Loucy (cell line): Measurements from ENCODE around the gene PEX3.

Source experiments
- EZH2phosphoT487 ChIP-seq: fragments of 200-600 bp; IDR thresholded peaks from 2 replicates; pipeline ENCODE4 v1.6.1; 2018; ENCODE audit warnings: antibody characterized with exemption, mild to moderate bottlenecking, moderate library complexity, borderline replicate concordance
- TF ChIP-seq, protein P1 (sequence below): fragments of 200-600 bp; sonication (generic); conservative IDR thresholded peaks from 2 replicates; pipeline ENCODE4 v1.5.1; 2014; ENCODE audit warnings: mild to moderate bottlenecking, antibody characterized with exemption, low read length

DNA sequence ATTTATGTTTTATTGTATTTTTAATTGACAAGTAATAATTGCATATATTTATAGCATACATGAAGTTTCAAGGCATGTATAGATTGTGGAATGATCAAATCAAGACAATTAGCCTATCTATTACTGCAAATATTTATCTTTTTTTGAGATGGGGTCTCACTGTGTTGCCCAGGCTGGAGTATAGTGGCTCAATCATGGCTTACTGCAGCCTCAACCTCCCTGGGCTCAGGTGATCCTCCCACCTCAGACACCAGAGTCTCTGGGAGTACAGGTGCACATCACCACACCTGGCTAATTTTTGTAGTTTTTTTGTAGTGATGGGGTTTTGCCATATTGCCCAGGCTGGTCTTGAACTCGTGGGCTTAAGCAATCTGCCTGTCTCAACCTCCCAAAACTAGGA is 77.1 kb downstream of the PEX3 start:
- TF ChIP-seq, protein P1, sequence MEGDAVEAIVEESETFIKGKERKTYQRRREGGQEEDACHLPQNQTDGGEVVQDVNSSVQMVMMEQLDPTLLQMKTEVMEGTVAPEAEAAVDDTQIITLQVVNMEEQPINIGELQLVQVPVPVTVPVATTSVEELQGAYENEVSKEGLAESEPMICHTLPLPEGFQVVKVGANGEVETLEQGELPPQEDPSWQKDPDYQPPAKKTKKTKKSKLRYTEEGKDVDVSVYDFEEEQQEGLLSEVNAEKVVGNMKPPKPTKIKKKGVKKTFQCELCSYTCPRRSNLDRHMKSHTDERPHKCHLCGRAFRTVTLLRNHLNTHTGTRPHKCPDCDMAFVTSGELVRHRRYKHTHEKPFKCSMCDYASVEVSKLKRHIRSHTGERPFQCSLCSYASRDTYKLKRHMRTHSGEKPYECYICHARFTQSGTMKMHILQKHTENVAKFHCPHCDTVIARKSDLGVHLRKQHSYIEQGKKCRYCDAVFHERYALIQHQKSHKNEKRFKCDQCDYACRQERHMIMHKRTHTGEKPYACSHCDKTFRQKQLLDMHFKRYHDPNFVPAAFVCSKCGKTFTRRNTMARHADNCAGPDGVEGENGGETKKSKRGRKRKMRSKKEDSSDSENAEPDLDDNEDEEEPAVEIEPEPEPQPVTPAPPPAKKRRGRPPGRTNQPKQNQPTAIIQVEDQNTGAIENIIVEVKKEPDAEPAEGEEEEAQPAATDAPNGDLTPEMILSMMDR, result no peak
- TF ChIP-seq EZH2phosphoT487, result no peak
